ENCODE data around the gene PRKCD. TPM values are rescaled to one million over a fixed set of nuclear protein-coding genes. Genes with fewer than 3 reads are reported as not detected.

PRKCD gene
- total RNA-seq, 1 donor from 2014 or later, result 9.9 TPM

- H3K4me3 Mint-ChIP-seq (ENCODE audit: unreplicated experiment), result no peak overlapping the region
- H3K27me3 Mint-ChIP-seq (ENCODE audit: unreplicated experiment), result peaks cover 7% of the 10 kb centered on the region
- TF ChIP-seq CTCF (IDR thresholded peaks at IDR 0.05; ENCODE audit: unreplicated experiment), result no peak
- H3K27ac Mint-ChIP-seq (ENCODE audit: unreplicated experiment), result no peak overlapping the region
- DNase-seq (ENCODE audit: low spot score), result no peak
- peaks cover 3% of the 10 kb centered on the region for H3K36me3 Mint-ChIP-seq (ENCODE audit: low read depth, unreplicated experiment)
- no peaks in the 10 kb centered on the region for H3K9me3 Mint-ChIP-seq (ENCODE audit: unreplicated experiment)
- peaks cover 11% of the 10 kb centered on the region for H3K4me1 Mint-ChIP-seq (ENCODE audit: unreplicated experiment)
These were observed 6.1 kb upstream of the PRKCD start for GRCh38 chr3:53154881-53155285.

- no peak overlapping the region for H3K4me3 Mint-ChIP-seq (ENCODE audit: unreplicated experiment)
- H3K36me3 Mint-ChIP-seq (ENCODE audit: low read depth, unreplicated experiment), result peaks cover 6% of the 10 kb centered on the region
- TF ChIP-seq CTCF (IDR thresholded peaks at IDR 0.05; ENCODE audit: unreplicated experiment), result no peak
- no peaks in the 10 kb centered on the region for H3K9me3 Mint-ChIP-seq (ENCODE audit: unreplicated experiment)
- H3K4me1 Mint-ChIP-seq (ENCODE audit: unreplicated experiment), result peaks cover 13% of the 10 kb centered on the region
- H3K27ac Mint-ChIP-seq (ENCODE audit: unreplicated experiment), result no peak overlapping the region
- no peak for DNase-seq (ENCODE audit: low spot score)
- peaks cover 10% of the 10 kb centered on the region for H3K27me3 Mint-ChIP-seq (ENCODE audit: unreplicated experiment)
These were observed 5.2 kb upstream of the PRKCD start for GRCh38 chr3:53155760-53156159.

GRCh38 chr3:53156368-53156834 is 4.6 kb upstream of the PRKCD start:
- no peak overlapping the region for H3K27ac Mint-ChIP-seq (ENCODE audit: unreplicated experiment)
- no peak for TF ChIP-seq CTCF (IDR thresholded peaks at IDR 0.05; ENCODE audit: unreplicated experiment)
- no peak for DNase-seq (ENCODE audit: low spot score)
- H3K4me1 Mint-ChIP-seq (ENCODE audit: unreplicated experiment), result peaks cover 13% of the 10 kb centered on the region
- H3K4me3 Mint-ChIP-seq (ENCODE audit: unreplicated experiment), result no peak overlapping the region
- peaks cover 10% of the 10 kb centered on the region for H3K27me3 Mint-ChIP-seq (ENCODE audit: unreplicated experiment)
- no peaks in the 10 kb centered on the region for H3K9me3 Mint-ChIP-seq (ENCODE audit: unreplicated experiment)
- H3K36me3 Mint-ChIP-seq (ENCODE audit: low read depth, unreplicated experiment), result peaks cover 4% of the 10 kb centered on the region

GRCh38 chr3:53157974-53158580 is 2.9 kb upstream of the PRKCD start:
- Mint-ChIP-seq H3K27me3 (ENCODE audit: unreplicated experiment) (peaks cover 14% of the 10 kb centered on the region), H3K27ac (ENCODE audit: unreplicated experiment) (peak overlapping the region; percentile 24), H3K4me1 (ENCODE audit: unreplicated experiment) (peaks cover 22% of the 10 kb centered on the region), H3K9me3 (ENCODE audit: unreplicated experiment) (no peaks in the 10 kb centered on the region), H3K36me3 (ENCODE audit: low read depth, unreplicated experiment) (peaks cover 4% of the 10 kb centered on the region), H3K4me3 (ENCODE audit: unreplicated experiment) (no peak overlapping the region)
- DNase-seq (ENCODE audit: low spot score), result no peak
- TF ChIP-seq CTCF (IDR thresholded peaks at IDR 0.05; ENCODE audit: unreplicated experiment), result no peak

GRCh38 chr3:53158765-53159155 is 2.2 kb upstream of the PRKCD start:
- peaks cover 29% of the 10 kb centered on the region for H3K4me1 Mint-ChIP-seq (ENCODE audit: unreplicated experiment)
- no peak for DNase-seq (ENCODE audit: low spot score)
- no peaks in the 10 kb centered on the region for H3K9me3 Mint-ChIP-seq (ENCODE audit: unreplicated experiment)
- no peak overlapping the region for H3K27ac Mint-ChIP-seq (ENCODE audit: unreplicated experiment)
- H3K27me3 Mint-ChIP-seq (ENCODE audit: unreplicated experiment), result peaks cover 14% of the 10 kb centered on the region
- no peak overlapping the region for H3K4me3 Mint-ChIP-seq (ENCODE audit: unreplicated experiment)
- TF ChIP-seq CTCF (IDR thresholded peaks at IDR 0.05; ENCODE audit: unreplicated experiment), result no peak
- H3K36me3 Mint-ChIP-seq (ENCODE audit: low read depth, unreplicated experiment), result peaks cover 4% of the 10 kb centered on the region

All from endothelial cell (in vitro differentiated cells).